HG02642 (cell line): ENCODE measurements around the gene KRTAP10-11.

ENCODE experiments used
- ATAC-seq: cut with Tn5 transposase; IDR thresholded peaks from one replicate; pipeline ENCODE4 v1.9.1; 2021; ENCODE audit warnings: mild to moderate bottlenecking; ENCODE audit not compliant: unreplicated experiment, poor library complexity

Gene KRTAP10-11

GRCh38 chr21:44691686-44692085 is 45.5 kb downstream of the KRTAP10-11 start:
- no peak for ATAC-seq

- no peak for ATAC-seq
Observed at GRCh38 chr21:44692798-44693512, 46.7 kb downstream of the KRTAP10-11 start.

GRCh38 chr21:44694776-44695175 is 48.6 kb downstream of the KRTAP10-11 start:
- ATAC-seq: no peak

GRCh38 chr21:44695184-44695583 is 49.0 kb downstream of the KRTAP10-11 start:
- ATAC-seq: no peak

GRCh38 chr21:44695641-44696040 is 49.4 kb downstream of the KRTAP10-11 start:
- ATAC-seq: no peak

GRCh38 chr21:44696572-44696971 is 50.4 kb downstream of the KRTAP10-11 start:
- no peak for ATAC-seq
